ENCODE results near the gene COL10A1.

- TF ChIP-seq, protein P1, sequence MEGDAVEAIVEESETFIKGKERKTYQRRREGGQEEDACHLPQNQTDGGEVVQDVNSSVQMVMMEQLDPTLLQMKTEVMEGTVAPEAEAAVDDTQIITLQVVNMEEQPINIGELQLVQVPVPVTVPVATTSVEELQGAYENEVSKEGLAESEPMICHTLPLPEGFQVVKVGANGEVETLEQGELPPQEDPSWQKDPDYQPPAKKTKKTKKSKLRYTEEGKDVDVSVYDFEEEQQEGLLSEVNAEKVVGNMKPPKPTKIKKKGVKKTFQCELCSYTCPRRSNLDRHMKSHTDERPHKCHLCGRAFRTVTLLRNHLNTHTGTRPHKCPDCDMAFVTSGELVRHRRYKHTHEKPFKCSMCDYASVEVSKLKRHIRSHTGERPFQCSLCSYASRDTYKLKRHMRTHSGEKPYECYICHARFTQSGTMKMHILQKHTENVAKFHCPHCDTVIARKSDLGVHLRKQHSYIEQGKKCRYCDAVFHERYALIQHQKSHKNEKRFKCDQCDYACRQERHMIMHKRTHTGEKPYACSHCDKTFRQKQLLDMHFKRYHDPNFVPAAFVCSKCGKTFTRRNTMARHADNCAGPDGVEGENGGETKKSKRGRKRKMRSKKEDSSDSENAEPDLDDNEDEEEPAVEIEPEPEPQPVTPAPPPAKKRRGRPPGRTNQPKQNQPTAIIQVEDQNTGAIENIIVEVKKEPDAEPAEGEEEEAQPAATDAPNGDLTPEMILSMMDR (IDR thresholded peaks at IDR 0.05) = no peak
- TF ChIP-seq POLR2A (IDR thresholded peaks at IDR 0.05; ENCODE audit: low read length) = no peak
These were observed 19.8 kb downstream of the COL10A1 start for GRCh38 chr6:116106146-116106545.

All from A549 (cell line).